Thyroid gland (tissue), 4 donors: ENCODE results near the gene PHKG2. TPM values are rescaled to one million over a fixed set of nuclear protein-coding genes. Genes with fewer than 3 reads are reported as not detected.
A peak's percentile ranks its signal among the peaks of the same experiment; 100 is the strongest.

Experiments used
- DNase-seq, 2 donors: peaks; one replicate each; pipeline ENCODE4 v3.0.0-alpha.2; 2019
- H3K27ac ChIP-seq, 3 donors: fragments of 200-600 bp; sonication (generic); 1 replicate in 2 of 3; 2 replicates in 1 of 3; pipeline ENCODE4 v1.5.1; 2016 to 2019; ENCODE audit warnings: mild to moderate bottlenecking in 1 of 3, moderate library complexity in 1 of 3
- H3K27me3 ChIP-seq: fragments of 200-600 bp; sonication (generic); one replicate; pipeline ENCODE4 v1.5.1; 2019
- H3K36me3 ChIP-seq, 2 donors: fragments of 200-600 bp; sonication (generic); one replicate each; pipeline ENCODE4 v1.5.1; 2016 to 2019
- H3K4me1 ChIP-seq, 2 donors: fragments of 200-600 bp; sonication (generic); one replicate each; pipeline ENCODE4 v1.5.1; 2017 to 2019
- H3K4me3 ChIP-seq, 3 donors: fragments of 200-600 bp; sonication (generic); replicated peaks in 1 of 3; 1 replicate in 2 of 3; 2 replicates in 1 of 3; pipeline ENCODE4 v1.5.1; 2016; ENCODE audit warnings: mild to moderate bottlenecking in 1 of 3
- H3K9me3 ChIP-seq: fragments of 200-600 bp; sonication (generic); one replicate; pipeline ENCODE4 v1.5.1; 2017
- POLR2A ChIP-seq, 2 donors: fragments of 450-650 bp; IDR thresholded peaks; one replicate each; pipeline ENCODE4 v1.6.1; 2017; ENCODE audit warnings: antibody characterized with exemption in 2 of 2, mild to moderate bottlenecking in 2 of 2, moderate library complexity in 1 of 2
- WGBS, 2 donors: methylation state at CpG; one replicate each; pipeline ENCODE4 v1.1.5; 2017; 5-methylcytosine and 5-hydroxymethylcytosine counted together
- intact Hi-C: fragments of 100-400 bp; cut with DNase I; formaldehyde crosslinking; loops from one replicate; pipeline ENCODE4 v1.15.1; 2023
- total RNA-seq, 4 donors: library from RNA; depleted of rRNA; stranded (reverse); fragments of >200 nt; gene quantifications; one replicate each; pipeline ENCODE4 v1.2.3, GENCODE V29; 2016
- TF ChIP-seq, protein P1 (sequence below), 6 experiments: fragments of 200-600 bp in 3 of 6; fragments of 450-650 bp in 3 of 6; sonication (generic) in 3 of 6; IDR thresholded peaks; one replicate each; pipeline ENCODE4 v1.5.1; 2016 to 2019; ENCODE audit warnings: antibody characterized with exemption in 6 of 6, mild to moderate bottlenecking in 2 of 6, inconsistent platforms in 1 of 6, moderate library complexity in 1 of 6

Gene PHKG2
- total RNA-seq, 4 donors from 2014 or later = 28.1 to 52.8 (median 42.3) TPM

DNA sequence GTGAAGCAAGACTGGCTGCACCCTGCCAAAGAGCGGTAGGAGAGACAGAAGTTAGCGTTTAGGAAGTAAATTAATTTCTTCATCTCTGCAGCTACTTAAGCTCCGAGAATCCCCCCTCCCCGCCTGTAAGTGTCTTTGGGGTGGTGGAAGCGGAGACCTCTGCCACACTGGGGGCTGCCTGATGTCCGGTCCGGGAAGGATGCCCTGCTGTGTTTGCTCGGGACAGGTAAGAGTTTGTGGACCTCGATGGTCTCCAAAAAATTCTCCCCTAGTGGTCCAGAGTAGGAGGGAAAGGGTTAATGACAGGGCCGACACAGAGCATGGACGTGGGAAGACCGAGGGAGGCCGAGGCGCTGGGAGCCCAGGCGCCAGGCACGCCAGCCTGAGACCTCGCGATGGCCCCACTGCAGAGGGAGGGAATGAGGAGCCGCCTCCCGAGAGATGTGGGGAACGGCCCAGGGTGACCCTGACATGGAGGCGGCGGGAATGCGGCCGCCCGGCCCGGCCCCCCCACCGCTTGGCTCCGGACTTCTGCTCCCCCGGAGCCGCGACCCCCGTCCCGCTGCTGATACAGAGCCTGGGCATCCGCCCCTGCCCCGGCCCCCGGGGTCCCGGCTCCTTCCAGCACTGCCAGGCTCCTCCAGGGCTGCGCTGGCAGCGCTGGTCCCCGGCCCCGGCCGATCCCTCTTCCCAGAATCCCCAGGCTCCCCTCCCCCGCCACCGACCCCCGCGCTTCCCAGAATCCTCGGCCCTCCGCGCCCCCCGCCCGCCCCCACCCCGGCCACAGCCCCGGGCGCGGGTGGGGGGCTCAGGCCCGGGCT lies 38.1 kb downstream of the PHKG2 start:
- Histone ChIP-seq H3K4me3 (peak overlapping the region; percentile 43 to 98 (median 82)), H3K36me3 (peaks cover 22 to 24% of the 10 kb centered on the region in 2 donors), H3K27ac (peak overlapping the region; percentile 75 to 84 (median 80)), H3K4me1 (peaks cover 12 to 13% of the 10 kb centered on the region in 2 donors), H3K27me3 (no peaks in the 10 kb centered on the region), H3K9me3 (no peaks in the 10 kb centered on the region)
- 11 to 13% methylated on average over 16 to 22 of the region's 57 CpGs for WGBS, 2 donors
- intact Hi-C loops = no loop called here
- TF ChIP-seq, protein P1, sequence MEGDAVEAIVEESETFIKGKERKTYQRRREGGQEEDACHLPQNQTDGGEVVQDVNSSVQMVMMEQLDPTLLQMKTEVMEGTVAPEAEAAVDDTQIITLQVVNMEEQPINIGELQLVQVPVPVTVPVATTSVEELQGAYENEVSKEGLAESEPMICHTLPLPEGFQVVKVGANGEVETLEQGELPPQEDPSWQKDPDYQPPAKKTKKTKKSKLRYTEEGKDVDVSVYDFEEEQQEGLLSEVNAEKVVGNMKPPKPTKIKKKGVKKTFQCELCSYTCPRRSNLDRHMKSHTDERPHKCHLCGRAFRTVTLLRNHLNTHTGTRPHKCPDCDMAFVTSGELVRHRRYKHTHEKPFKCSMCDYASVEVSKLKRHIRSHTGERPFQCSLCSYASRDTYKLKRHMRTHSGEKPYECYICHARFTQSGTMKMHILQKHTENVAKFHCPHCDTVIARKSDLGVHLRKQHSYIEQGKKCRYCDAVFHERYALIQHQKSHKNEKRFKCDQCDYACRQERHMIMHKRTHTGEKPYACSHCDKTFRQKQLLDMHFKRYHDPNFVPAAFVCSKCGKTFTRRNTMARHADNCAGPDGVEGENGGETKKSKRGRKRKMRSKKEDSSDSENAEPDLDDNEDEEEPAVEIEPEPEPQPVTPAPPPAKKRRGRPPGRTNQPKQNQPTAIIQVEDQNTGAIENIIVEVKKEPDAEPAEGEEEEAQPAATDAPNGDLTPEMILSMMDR (IDR thresholded peaks at IDR 0.05) = no peak
- TF ChIP-seq POLR2A (IDR thresholded peaks at IDR 0.05) = no peak
- DNase-seq = peak; percentile 33 to 35

DNA sequence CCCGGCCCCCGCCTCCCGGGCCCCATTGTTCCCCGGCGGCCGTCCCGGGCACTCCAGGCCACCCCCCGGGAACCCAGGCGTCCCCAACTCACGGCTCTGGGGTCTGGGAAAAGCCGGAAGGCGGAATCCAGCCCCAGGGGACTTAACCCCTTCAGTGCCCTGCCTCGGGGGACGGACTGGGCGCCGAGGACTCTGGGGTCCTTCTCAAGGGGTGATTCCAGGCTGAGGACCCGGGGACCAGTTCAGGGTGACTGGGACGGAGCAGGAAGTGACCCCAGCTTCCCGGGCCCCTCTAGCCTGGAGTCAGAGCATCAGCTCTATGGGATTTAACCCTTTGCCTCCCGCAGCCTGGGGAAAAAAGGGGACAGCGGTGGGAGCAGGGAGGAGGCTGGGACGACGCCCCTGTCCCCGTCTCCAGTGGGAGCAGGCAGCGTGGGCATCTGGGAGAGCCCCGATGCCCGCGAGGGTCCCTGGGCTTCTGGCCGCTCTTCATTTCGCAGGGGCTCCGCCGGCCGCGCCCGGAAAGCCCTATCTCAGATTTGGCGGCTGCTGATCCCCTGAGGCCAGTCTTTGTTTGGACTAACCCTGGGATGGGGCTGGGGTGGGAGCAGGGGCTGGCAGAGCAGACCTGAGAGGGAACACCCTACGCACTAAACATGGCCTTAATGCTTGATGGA lies 38.8 kb downstream of the PHKG2 start, which contains the start of gene ZNF629:
TSS of gene ZNF629 (minus strand) at position 270 of the 677 bp plus-strand sequence. CDS start 2,723 bp downstream, outside the sequence.
- Histone ChIP-seq H3K9me3 (no peaks in the 10 kb centered on the region), H3K27ac (peak within 1 kb of the TSS; percentile 75 to 84 (median 80)), H3K4me3 (peak within 1 kb of the TSS; percentile 43 to 98 (median 82)), H3K27me3 (no peaks in the 10 kb centered on the region), H3K4me1 (peaks cover 12 to 13% of the 10 kb centered on the region in 2 donors), H3K36me3 (peaks cover 16 to 17% of the 10 kb centered on the region in 2 donors)
- DNase-seq = peak; percentile 67 to 70
- 0 to 2% methylated on average over 3 to 15 of the region's 37 CpGs for WGBS, 2 donors
- TF ChIP-seq POLR2A (IDR thresholded peaks at IDR 0.05) = peak in 1 of 2 donors; percentile 18
- TF ChIP-seq, protein P1 (IDR thresholded peaks at IDR 0.05) = no peak
- intact Hi-C loops = no loop called here

DNA sequence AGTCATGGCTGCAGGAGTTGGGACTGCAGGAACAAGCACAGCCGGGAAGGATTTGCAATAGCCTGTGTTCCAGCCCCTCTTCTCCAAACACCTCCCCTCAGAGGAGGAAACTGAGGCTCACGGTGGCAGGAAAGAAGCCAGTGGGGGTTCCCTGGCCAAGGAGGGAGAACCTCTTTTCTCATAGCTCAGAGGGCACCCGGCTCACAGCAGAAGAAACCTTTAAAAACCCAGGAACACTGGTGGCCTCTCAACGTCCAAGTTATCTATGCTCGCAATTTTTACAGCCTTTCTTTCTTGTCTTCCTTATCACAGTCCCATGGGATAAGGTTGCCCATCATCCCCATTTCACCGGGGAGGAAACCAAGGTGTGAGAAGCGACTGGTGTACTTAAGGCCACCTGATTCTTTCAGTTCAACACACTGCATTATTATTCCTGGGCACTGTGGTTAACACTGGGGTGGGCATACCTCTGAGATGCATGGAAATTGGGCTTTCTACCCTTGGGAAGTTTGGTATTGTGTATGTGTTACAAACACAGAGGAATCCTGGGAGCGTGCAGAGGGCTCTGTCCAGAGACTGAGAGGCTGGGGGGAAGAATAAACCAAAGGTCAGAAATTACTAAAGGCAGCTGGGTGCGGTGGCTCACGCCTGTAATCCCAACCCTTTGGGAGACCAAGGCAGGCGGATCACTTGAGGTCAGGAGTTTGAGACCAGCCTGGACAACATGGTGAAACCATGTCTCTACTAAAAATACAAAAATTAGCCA lies 39.6 kb downstream of the PHKG2 start:
- H3K27me3 ChIP-seq = no peaks in the 10 kb centered on the region
- DNase-seq = no peak
- H3K4me3 ChIP-seq = peak overlapping the region; percentile 43 to 98 (median 82)
- TF ChIP-seq, protein P1 (IDR thresholded peaks at IDR 0.05) = no peak
- TF ChIP-seq POLR2A (IDR thresholded peaks at IDR 0.05) = no peak
- 40 to 46% methylated on average over 11 of the region's 11 CpGs for WGBS, 2 donors
- peaks cover 12 to 13% of the 10 kb centered on the region in 2 donors for H3K4me1 ChIP-seq
- H3K27ac ChIP-seq = peak overlapping the region; percentile 75 to 84 (median 80)
- peaks cover 9% of the 10 kb centered on the region in 2 donors for H3K36me3 ChIP-seq
- intact Hi-C loops = no loop called here
- no peaks in the 10 kb centered on the region for H3K9me3 ChIP-seq

DNA sequence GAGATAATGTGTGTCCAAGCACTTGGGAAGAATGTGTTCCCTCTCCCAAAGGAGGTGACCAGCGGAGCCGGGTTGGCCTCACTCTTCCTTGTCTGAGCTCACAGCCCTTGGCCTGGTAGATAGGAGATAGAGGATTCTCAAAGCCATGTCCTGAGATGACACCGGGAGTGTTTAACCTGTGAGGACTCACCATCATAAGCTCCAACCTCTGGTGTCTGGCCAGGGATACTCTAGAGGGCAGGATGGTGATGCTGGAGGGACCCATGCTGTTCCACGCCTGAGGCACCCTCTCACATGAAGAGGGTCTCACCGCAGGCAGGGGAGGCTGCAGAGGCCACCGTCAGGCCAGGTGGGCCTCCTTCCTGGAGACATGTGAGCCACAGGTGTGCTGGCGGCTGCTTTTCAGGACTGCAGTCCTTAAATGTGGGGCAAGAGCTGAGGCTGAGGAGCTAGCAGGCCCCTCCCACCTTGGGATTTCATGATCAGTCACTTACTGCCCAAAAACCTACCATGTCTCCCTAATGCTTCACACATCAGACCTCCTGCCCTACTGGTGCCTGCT lies 45.4 kb downstream of the PHKG2 start:
- no peak for DNase-seq
- H3K4me1 ChIP-seq = no peaks in the 10 kb centered on the region
- WGBS, 2 donors = 81 to 90% methylated on average over 7 of the region's 7 CpGs
- intact Hi-C loops = no loop called here
- H3K36me3 ChIP-seq = no peaks in the 10 kb centered on the region
- no peak for TF ChIP-seq POLR2A (IDR thresholded peaks at IDR 0.05)
- TF ChIP-seq, protein P1 (IDR thresholded peaks at IDR 0.05) = no peak
- no peak overlapping the region for H3K4me3 ChIP-seq
- no peak overlapping the region for H3K27ac ChIP-seq
- H3K27me3 ChIP-seq = no peaks in the 10 kb centered on the region
- no peaks in the 10 kb centered on the region for H3K9me3 ChIP-seq
